SW 1271 (cell line): Measurements from ENCODE around the gene KRT32.
A peak's percentile ranks its signal among the peaks of the same experiment; 100 is the strongest.

Experiments
- DNase-seq, 2 experiments: peaks; one replicate each; lab custom pipeline; 2025; lab: John Stamatoyannopoulos, UW

KRT32 gene

DNA sequence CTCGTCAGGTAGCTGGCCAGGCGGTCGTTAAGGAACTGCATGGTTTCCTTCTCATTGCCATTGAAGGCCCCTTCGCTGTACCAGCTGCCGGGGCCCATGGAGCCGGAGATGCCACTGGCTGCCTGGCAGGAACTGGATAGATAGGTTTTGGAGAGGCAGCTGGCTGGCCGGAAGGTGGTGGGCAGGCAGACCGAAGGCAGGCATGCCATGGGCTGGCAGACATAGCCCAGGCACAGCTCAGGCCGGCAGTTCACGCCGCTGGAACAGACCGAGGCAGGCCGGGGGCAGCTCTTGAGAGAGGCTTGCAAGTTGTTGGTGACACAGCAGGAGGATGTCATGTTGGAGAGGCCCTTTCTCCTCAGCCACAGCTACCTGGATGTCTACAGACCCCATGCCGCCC lies at the start of gene KRT32:
KRT32 (minus strand) TSS at position 399 of the 400 bp plus-strand sequence; CDS start at position 338, 61 bp downstream.
- DNase-seq, result no peak

DNA sequence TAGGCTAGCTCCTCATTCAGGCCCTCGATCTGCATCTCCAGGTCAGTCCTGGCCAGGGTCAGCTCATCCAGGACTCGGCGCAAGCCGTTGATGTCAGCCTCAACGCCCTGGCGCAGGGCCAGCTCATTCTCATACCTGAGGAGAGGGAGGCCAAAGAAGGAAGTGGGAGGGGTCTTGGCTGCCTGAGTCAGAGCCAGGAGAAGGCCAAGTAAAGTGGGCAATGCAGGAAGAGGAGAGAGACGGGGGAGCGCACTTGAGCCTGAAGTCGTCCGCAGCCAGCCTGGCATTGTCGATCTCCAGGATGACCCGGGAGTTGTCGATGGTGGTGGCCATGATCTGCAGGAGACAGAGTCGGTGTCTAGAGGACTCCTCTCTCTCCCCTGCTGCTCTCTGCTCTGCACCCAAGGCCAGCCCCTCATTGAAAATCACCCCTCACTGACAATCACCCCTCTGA lies 49.7 kb upstream of the KRT32 start:
- DNase-seq, result no peak

DNA sequence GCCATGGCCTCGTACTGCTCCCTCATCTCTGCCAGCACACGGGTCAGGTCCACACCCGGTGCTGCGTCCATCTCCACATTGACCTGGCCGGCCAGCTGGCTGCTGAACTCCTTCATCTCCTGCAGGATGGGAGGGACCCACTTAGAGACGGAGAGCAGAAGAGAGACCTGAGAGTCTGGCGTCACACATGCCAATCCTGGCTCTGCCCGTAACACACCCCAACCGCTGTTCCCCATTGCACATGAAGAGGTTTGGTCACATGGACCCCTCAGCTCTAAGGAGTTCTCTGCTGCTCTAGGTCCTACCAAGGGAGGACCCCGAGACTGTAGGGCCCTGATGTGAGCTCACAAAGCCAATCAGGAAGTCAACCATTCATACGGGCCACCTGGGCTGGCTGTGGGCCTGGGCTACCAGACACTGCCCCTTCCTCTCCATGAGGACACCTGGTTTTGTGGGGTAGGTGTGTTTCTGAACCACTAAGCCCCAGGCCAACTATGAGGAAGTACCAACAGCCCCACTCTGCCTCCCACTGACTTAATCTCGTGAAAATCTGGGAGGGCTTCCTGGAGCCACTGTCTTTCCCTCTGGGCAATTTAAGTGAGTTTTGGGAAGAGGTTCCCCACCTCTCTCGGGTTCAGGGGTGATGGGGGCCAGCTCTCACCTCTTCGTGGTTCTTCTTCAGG lies 49.1 kb upstream of the KRT32 start:
- DNase-seq, result no peak

DNA sequence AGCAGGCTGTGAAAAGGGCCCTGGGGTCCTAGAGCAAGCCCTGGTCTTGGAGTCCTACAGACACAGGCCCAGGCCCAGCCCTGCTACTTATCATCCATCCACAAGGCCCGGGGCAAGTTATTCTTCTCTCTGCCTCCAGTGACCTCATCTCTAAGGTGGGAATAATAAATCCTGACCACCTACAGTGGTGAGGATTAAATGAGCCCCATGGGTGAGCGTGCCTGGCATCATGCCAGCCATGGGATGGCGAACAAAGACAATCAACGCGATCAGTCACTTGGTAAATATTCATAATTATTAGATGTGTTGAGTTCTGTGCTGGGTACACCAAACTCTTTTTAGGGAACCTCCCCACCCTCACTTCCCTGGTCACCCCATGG lies 46.0 kb upstream of the KRT32 start:
- no peak for DNase-seq

DNA sequence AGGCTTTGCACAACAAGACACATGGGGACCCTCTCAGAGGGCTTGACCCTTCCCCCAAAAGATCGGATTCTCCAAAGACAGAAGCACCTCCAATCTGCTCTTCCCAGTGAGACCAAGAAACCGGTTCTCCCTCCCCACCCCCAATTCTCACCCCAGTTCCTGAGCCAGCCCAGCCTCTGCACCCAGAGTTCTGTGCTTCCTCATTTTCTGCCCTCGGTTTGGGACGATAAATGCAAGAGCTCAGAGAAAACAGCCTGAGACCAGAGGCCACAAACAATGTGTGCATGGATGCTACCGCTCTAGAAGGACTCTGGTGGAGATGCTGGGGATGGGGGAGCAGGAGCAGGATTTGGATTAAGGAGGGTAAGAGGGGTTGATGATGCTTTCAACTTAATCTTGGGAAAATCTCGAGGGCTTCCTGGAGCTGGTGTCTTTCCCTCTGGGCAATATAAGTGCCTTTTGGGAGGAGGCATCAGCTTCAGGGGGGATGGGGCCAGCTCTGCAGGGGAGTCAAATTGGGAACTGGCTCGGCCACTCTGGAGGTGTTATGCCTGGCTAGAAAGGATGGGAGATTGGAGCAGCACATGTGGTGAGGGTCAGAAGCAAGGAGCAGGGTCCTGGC lies 45.5 kb upstream of the KRT32 start:
- no peak for DNase-seq

DNA sequence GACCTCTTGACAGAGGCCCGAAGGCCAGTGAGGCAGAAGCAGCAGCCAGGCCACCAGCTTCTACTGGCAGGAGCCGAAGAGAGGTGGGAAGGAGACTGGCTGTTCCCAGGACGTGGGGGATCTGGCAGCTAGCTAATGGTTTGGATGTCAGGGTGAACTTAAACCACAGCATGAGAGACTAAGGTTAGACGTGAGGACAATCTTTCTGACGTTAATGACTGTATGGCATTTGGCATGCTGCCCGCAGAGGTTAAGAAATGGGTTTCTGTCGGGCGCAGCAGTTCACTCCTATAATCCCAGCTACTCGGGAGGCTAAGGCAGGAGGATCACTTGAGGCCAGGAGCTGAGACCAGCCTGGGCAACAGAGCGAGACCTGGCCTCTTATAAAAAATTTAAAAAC lies 44.5 kb upstream of the KRT32 start:
- DNase-seq, result no peak

DNA sequence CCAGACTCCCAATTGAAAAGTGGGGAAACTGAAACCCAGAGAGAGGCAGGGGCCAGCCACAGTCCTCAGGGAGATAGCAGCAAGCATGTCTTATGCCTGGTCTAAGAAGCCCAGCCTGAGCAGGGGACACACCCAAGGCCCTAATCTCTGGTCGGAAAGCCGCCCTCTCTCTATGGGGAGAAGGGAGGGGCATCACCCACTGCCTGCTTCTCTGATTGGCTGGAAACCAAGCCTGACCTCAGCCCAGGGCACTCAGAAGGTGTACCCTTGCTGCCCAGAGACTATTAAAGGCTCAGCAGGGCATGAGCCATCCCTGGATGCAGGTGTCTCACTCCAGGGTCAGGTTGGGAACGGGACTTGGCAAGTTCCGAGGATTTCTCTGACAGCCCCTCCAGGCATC lies 43.9 kb upstream of the KRT32 start:
- DNase-seq, result no peak

DNA sequence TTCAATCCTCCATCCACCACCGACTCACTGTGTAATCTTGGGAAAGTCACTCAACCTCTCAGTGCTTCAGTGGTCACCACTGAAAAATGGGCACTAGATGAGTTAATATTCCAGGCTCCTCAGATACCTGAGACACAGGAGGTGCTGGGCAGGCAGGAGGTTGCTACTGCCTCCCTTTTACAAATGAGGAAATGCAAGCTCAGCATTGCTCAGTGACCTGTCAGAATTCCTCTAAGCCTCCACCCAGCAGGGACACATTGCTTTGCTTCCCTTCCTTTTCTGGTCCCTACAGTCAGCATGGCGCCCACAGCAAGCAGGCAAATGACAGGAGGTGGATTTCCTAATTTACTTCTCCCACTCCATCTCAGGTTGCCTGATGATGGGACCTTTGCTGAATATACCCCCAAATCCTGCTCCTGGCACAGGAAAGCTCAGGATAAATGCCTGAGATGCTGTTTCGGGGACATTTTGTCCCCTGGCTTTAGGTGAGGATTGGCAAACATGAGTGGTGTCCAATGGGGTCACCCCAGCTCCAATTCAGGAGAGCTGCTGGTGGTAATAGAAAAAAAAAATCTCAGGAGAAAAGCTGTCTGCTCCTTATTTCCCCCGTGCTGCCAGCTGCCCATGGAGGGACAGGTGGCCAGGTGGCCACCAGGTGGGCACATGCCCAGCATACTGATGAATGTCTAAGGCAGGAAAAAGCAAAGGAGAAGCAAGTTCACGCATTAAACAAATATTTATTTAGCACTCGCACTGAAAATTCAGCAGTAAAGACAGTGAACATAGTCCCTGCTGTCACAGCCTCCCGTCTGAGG lies 43.3 kb upstream of the KRT32 start:
- no peak for DNase-seq

DNA sequence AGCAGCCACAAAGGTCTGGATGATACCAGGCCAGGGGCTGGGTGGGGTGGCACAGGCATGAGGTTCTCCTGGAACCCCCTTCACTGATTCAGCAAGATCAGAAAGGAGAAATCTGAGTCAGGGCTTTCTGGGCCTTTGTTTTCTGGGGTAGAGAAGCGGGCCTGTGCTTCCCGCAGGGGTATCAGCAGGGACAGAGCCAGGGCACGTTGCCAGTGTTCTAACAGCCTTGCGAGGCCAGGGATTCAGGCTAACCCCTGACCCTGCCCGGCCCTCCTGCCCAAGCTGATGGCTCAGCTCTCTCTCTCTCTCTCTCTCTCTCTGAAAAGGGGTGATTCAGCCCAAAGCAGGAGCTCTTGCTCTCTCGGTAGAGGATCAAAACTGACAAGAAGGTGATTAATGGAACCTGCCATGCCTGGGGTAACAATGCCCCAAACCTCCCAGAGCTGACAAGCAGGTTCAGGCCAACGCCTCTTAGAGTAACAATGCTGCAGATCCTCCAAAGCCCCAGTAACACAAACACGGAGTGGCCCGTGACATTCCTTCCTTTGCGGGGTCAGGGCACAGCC lies 40.2 kb upstream of the KRT32 start:
- DNase-seq, result no peak

DNA sequence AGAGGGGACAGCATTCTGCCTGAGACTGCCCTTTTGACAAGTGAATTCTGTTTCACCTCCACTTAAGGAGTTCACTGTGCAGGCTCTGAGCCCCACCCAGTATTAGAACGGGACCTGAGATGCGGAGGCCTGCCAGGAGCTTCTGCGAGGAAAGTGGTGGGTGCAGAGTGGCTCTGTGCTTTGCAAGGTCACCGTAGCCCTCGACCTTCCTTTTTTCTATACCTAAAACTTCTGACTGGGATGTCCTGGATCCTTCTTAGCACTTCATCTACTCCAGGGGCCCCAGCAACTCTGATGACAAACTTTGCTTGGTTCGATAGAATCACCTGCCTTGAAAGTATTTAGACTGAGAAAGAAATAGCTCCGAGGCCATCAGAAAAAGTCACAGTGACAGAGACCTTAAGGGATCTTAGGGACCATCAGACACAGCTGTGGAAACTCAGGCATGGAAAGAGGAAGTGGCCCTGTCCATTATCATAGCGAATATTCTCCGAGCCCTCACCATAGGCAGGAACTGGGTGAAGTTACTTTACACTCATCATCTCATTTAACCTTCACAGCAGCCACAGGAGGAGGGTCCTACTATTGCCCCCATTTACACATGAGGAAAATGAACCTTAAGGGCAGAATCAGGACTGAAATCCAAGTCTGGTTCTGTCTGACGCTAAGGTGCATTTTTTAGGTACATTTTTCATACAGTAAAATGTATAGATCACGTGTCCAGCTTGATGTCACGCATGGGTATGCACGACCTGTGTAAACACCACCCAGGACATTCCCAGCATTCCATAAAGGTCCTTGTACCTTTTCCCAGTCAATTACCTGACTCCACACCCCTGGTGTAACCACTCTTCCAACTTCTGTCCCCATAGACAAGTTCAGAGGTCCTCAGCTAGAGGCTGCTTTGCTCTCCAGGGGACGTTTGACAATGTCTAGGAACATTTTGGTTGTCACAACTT lies 38.9 kb upstream of the KRT32 start:
- no peak for DNase-seq

DNA sequence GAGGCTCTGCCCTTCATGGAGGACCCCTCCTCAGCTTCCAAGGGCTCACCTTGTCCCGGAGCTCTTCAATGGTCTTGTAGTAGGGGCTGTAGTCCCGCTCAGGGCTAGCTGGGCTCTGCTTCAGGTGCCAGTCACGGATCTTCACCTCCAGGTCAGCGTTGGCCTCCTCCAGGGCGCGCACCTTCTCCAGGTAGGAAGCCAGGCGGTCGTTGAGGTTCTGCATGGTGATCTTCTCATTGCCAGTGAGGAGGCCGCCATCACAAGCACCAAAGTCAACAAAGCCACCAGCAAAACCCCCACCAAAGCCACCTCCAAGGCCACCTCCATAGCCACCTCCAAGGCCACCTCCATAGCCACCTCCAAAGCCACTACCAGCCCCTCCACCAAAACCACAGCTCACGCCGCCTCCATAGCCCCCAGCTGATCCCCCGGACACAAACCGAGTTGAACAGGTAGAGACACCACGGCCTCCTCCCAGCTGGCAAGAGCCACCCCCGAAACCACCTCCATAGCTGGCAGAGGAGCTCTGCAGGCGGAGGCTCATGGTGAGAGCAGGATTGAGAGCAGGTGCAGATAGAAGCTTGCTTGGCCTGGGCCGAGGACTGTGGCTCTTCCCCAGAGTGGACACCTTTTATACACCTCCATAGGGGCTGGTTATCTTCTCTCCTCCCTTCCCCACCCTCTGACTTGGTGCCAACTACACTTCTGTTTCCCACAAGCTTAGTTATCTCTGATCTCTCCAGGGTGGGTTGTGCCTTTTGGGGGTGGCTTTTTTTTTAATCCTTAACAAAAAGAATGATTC lies 38.0 kb upstream of the KRT32 start, which contains the start of gene KRT13:
KRT13 (minus strand) TSS at position 606 of the 802 bp plus-strand sequence; CDS start at position 544, 62 bp downstream.
- DNase-seq, result no peak

DNA sequence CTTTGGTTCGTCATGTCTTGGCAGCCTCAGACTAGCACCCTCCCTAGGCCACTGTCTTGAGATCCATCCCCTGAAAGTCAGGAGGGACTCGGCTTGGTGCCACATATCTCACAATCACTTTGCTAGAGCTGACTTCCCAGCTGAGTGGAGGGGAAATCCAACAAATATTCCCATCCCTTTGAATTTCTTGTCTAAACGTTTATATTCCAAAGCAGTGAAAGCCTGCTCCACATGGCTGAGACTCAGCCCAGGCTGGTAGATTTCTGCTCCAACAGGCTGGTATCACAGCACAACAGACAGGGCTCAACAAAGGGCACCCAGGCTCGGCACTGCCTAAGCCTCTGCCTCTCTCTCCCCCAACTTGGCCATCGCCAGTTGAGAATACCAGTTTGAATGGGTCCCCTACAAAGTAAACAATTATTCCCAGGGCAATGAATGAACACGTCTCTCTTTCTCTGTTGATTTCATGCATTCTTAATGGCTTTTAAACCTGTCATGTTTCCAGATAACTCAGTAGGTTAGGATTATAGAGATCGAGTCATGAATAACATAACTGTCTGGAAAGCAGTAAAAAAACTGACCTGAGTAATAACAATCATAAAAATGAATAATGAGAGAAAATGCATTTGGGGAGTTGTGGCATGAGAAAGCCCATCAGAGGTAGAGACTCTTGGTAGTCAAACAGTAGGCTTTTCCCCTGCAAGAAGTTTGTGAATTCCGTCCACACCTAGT lies 37.2 kb upstream of the KRT32 start:
- no peak for DNase-seq

DNA sequence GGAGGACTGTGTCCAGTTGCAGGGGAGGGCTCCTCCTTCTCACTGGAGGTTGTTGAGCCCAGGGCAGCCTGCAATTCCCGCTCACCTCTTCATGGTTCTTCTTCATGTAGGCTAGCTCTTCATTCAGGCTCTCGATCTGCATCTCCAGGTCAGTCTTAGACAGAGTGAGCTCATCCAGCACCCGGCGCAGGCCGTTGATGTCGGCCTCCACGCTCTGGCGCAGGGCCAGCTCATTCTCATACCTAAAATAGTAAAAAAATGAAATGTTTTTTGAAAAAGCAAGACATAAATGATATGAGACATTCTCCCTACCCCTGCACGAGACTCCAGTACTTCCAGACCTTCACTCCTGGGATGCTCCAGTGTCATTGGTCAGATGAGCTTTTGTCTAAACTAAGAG lies 36.0 kb upstream of the KRT32 start:
- DNase-seq, result no peak

DNA sequence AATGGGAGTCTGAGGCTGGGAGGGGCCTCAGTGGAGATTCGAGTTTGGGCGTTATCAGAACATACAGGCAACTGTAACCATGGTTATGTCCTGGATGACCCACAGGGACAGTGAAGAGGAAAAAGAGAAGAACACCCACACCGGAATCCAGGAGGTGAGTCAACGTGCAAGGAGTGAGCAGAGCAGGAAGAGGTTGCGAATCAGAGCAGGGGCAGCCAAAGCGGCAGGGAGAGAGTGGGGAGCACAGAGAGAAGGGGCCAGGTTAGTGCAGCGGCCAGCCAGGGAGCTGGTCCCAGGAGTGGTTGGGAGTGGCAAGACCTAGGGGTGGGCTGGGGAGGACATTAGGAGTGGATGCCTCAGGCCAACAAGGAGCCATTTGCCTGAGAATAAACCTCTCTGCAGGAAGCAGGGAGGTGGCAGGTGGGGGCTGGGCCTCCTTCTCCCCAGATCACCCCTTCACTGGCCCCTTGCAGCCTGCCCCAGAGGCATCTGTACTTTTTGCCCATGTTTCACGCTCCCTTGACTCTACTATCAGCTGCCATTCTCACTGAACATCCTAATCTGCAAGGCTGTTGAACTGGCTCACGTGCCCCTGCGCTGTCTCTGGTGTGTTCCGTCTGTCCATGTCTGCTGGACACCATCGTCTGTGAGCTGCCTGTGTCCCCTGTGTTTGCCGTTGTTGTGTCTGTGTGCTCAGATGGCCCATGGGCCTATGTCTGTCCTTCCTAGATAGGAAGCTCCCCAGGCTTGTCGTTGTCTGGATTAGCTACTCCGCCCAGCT lies 33.1 kb upstream of the KRT32 start:
- peak; percentile 54 to 73 for DNase-seq

DNA sequence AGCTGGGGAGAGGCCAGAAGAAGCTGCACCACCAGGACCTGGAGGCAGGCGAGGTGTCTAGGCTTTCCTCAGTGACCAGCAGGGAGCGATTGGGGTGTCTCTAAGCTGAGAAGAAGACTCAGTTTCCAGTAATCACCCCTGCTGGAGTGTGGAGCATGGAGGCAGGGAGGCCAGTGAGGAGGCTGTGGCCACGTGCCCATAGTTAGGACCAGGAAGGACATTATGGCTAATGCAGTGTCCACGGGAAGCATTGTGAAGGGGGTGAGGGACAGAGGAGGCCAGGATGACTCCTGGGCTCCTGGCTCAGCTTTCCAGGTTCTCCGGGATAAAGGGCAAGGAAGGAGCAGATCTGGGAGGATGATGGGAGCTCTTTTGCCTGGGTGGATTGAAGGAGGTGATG lies 32.5 kb upstream of the KRT32 start:
- DNase-seq, result no peak

DNA sequence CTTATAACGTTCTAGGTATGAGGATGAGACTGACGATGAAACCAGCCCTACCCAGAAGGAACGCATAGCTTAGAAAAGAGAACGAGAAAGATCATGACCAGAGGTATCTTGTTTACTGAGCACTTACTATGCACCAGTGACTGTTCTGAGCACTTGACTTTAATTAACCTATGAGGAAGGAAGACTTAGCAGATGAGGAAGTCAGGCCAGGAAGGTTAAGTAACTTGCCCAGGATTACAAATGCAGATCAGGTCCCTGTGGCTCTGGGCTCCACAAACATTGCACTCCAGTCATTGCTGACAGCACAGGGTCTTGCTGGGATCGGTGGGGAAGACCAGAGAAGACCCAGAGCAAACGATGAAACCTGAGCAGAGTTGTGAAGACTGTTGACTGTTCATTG lies 31.1 kb upstream of the KRT32 start:
- DNase-seq, result peak in 1 of 2 experiments; percentile 2

DNA sequence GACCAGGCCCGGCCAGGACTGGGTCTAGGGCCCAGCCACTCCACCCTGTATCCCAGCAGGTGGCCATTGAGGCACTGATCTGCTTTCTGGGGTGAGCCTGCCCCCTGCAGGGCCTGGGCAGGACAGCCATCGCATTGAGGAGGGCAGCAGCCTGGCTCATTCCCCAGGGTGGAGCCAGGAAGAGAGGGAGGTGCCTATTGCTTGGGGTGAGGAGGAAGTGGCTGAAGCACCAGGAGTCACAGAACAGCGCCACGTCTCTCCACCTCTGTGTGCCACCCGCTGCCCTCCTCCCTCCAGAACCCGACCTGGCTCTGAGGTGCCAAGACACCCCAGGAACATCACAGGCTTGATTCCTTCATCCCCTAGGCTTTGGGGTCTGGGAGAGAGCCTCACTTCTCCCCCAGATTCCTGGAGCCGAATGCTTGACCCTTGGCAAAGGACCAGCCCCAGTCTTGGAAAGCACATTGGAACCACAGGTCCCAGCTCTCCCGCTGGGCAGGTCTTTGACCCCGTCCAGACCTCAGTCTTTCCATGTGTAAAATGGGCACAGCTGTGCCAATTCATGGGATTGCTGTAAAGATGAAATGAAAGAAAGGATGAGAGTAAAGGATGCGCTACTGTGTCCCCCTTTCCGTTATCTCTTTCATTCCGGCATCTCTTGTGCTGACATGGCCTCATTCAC lies 29.8 kb upstream of the KRT32 start:
- DNase-seq, result peak; percentile 55 to 87

DNA sequence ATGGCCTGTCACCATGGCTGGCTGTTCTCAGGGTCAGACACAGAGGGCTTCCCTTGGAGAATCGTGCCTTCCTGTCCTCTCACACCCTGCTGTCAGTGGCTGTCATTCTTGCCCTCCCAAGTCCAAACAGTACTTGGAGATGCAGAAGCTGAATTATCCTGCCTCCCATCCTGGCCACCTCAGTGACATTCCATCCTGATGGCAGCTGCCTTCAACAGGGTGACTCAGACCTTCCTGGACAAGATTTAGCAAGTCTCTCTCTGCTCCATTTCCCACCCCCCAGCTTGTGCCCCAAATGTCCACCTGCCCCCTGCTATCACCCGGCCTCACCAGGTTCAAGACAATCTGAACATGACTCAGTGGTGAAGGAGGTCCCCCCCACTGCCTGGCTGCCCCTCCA lies 27.3 kb upstream of the KRT32 start:
- DNase-seq, result peak in 1 of 2 experiments; percentile 5
